HepG2 (cell line): Measurements from ENCODE around the gene RMI2. TPM values are rescaled to one million over a fixed set of nuclear protein-coding genes. Genes with fewer than 3 reads are reported as not detected.

ENCODE experiments used
- ARNT2 ChIP-seq: sonication (generic); formaldehyde crosslinking; IDR thresholded peaks from 2 replicates; pipeline ENCODE4 v1.8.0; 2022; ENCODE audit warnings: mild to moderate bottlenecking, low read depth, missing genetic modification reagents, moderate library complexity
- EP300 ChIP-seq, 3 experiments: sonication (generic) in 1 of 3; formaldehyde crosslinking in 1 of 3; IDR thresholded peaks; 2 replicates each; pipeline versions ENCODE4 v1.5.1 to v1.6.1; 2011 to 2020; ENCODE audit warnings: low read depth in 2 of 3, low read length in 2 of 3, borderline replicate concordance in 1 of 3, improper control_type of control experiment in 1 of 3, mild to moderate bottlenecking in 1 of 3, missing genetic modification reagents in 1 of 3, moderate library complexity in 1 of 3
- IKZF1 ChIP-seq: fragments of 450-650 bp; IDR thresholded peaks from 2 replicates; pipeline ENCODE4 v1.7.1; 2016
- KLF6 ChIP-seq: IDR thresholded peaks from 2 replicates; pipeline ENCODE4 v1.8.0; 2016; ENCODE audit warnings: missing biosample characterization, missing genetic modification reagents
- MAFG ChIP-seq: sonication (generic); formaldehyde crosslinking; IDR thresholded peaks from 2 replicates; pipeline ENCODE4 v1.5.1; 2020; ENCODE audit warnings: mild to moderate bottlenecking, missing genetic modification reagents
- MXD3 ChIP-seq: IDR thresholded peaks from 2 replicates; pipeline ENCODE4 v1.6.1; 2016; ENCODE audit warnings: mild to moderate bottlenecking, missing biosample characterization, missing genetic modification reagents
- NR2F1 ChIP-seq, 2 experiments: fragments of 450-650 bp in 1 of 2; formaldehyde crosslinking in 1 of 2; IDR thresholded peaks; 2 replicates each; pipeline versions ENCODE4 v1.5.0 to v1.6.1; 2016 to 2020; ENCODE audit warnings: mild to moderate bottlenecking in 1 of 2, missing compliant biosample characterization in 1 of 2, missing genetic modification reagents in 1 of 2, moderate library complexity in 1 of 2
- PBX3 ChIP-seq: sonication (generic); formaldehyde crosslinking; IDR thresholded peaks from 2 replicates; pipeline ENCODE4 v1.8.1; 2023; ENCODE audit warnings: missing genetic modification reagents, inconsistent platforms, borderline replicate concordance
- PHF5A ChIP-seq: IDR thresholded peaks from one replicate; pipeline ENCODE4 v1.6.1; 2018; ENCODE audit warnings: low read depth, missing genetic modification reagents; ENCODE audit not compliant: unreplicated experiment
- RAD51 ChIP-seq: fragments of 450-650 bp; IDR thresholded peaks from 2 replicates; pipeline ENCODE4 v1.6.1; 2016; ENCODE audit warnings: borderline replicate concordance
- RBAK ChIP-seq: sonication (generic); formaldehyde crosslinking; IDR thresholded peaks from 2 replicates; pipeline ENCODE4 v1.5.1; 2020; ENCODE audit warnings: mild to moderate bottlenecking, missing genetic modification reagents
- ZBTB34 ChIP-seq: sonication (generic); formaldehyde crosslinking; IDR thresholded peaks from 2 replicates; pipeline ENCODE4 v1.8.0; 2022; ENCODE audit warnings: mild to moderate bottlenecking, missing genetic modification reagents
- ZBTB4 ChIP-seq: sonication (generic); formaldehyde crosslinking; IDR thresholded peaks from 2 replicates; pipeline ENCODE4 v1.4.0; 2020; ENCODE audit warnings: missing genetic modification reagents, mild to moderate bottlenecking, borderline replicate concordance
- ZFYVE20 ChIP-seq: sonication (generic); formaldehyde crosslinking; IDR thresholded peaks from 2 replicates; pipeline ENCODE4 v1.8.0; 2023; ENCODE audit warnings: low read depth, mild to moderate bottlenecking, moderate library complexity, missing genetic modification reagents, borderline replicate concordance
- ZMYM2 ChIP-seq: sonication (generic); formaldehyde crosslinking; IDR thresholded peaks from 2 replicates; pipeline ENCODE4 v1.8.0; 2022; ENCODE audit warnings: mild to moderate bottlenecking, missing genetic modification reagents
- ZNF12 ChIP-seq: sonication (generic); formaldehyde crosslinking; IDR thresholded peaks from 2 replicates; pipeline ENCODE4 v1.5.0; 2020; ENCODE audit warnings: missing genetic modification reagents
- ZNF20 ChIP-seq: sonication (generic); formaldehyde crosslinking; IDR thresholded peaks from 2 replicates; pipeline ENCODE4 v1.4.0; 2020; ENCODE audit warnings: mild to moderate bottlenecking, moderate library complexity, missing genetic modification reagents
- ZNF235 ChIP-seq: sonication (generic); formaldehyde crosslinking; IDR thresholded peaks from 2 replicates; pipeline ENCODE4 v1.8.1; 2023; ENCODE audit warnings: mild to moderate bottlenecking, missing genetic modification reagents, borderline replicate concordance
- ZNF468 ChIP-seq: sonication (generic); formaldehyde crosslinking; IDR thresholded peaks from 2 replicates; pipeline ENCODE4 v1.8.0; 2022; ENCODE audit warnings: mild to moderate bottlenecking, moderate library complexity, missing genetic modification reagents
- ZNF580 ChIP-seq: IDR thresholded peaks from 2 replicates; pipeline ENCODE4 v1.6.1; 2016; ENCODE audit warnings: low read depth, borderline replicate concordance
- ZNF703 ChIP-seq: sonication (generic); formaldehyde crosslinking; IDR thresholded peaks from 2 replicates; pipeline ENCODE4 v1.5.1; 2020; ENCODE audit warnings: missing genetic modification reagents, mild to moderate bottlenecking, moderate library complexity, borderline replicate concordance
- ZNF768 ChIP-seq: sonication (generic); formaldehyde crosslinking; IDR thresholded peaks from 2 replicates; pipeline ENCODE4 v1.4.0; 2020; ENCODE audit warnings: missing genetic modification reagents
- ZNF839 ChIP-seq: sonication (generic); formaldehyde crosslinking; IDR thresholded peaks from 2 replicates; pipeline ENCODE4 v1.4.0; 2020; ENCODE audit warnings: missing genetic modification reagents, mild to moderate bottlenecking, borderline replicate concordance
- polyA plus RNA-seq, 8 experiments: library from polyadenylated mRNA; depleted of rRNA in 3 of 8; stranded (reverse) in 7 of 8; unstranded in 1 of 8; fragments of >200 nt; fragmentation: Illumina TruSeq in 4 of 8; extraction: Trizol in 4 of 8; gene quantifications; 2 replicates each; pipeline versions ENCODE4 v1.2.1 to v1.2.3, GENCODE V29; 2011 to 2016; ENCODE audit warnings: low read depth in 4 of 8, missing spikeins in 1 of 8, mixed read lengths in 1 of 8; ENCODE audit not compliant: insufficient read depth in 1 of 8
- total RNA-seq, 5 experiments: library from RNA; depleted of rRNA; stranded (reverse); fragments of >200 nt; fragmentation: Illumina TruSeq; extraction: Trizol; gene quantifications; 2 replicates each; pipeline ENCODE4 v1.2.3, GENCODE V29; 2016; ENCODE audit warnings: low read depth in 1 of 5

RMI2 gene
- total and polyA plus RNA-seq, 2 of the 13 experiments (the other 11 are each of a cell fraction or from before 2014, with no cell fraction given) = 24.5 to 55.7 TPM

GRCh38 chr16:11384956-11385586 is 39.8 kb downstream of the RMI2 start (continued):
- TF ChIP-seq ZNF235 (CRISPR knock-in tag) = peak; percentile 79; the same call in 1 of the 2 replicates
- TF ChIP-seq ZBTB4 (CRISPR knock-in tag) = peak; percentile 56; the same call in 1 of the 2 replicates
- no peak for TF ChIP-seq RAD51
- TF ChIP-seq ZMYM2 (CRISPR knock-in tag) = no peak
- TF ChIP-seq ZFYVE20 (CRISPR knock-in tag) = peak; percentile 67; the same call in 1 of the 2 replicates
- TF ChIP-seq EP300 (IDR thresholded peaks at IDR 0.05; ENCODE audit: low read depth in 2 of 2, low read length in 2 of 2) = no peak
- no peak for TF ChIP-seq EP300 (CRISPR knock-in tag; IDR thresholded peaks at IDR 0.05; ENCODE audit: borderline replicate concordance)
- TF ChIP-seq PHF5A (CRISPR knock-in tag) = no peak
- no peak for TF ChIP-seq ZNF20
- 0 out of 2 replicates have a peak, but pooled peaks have one; percentile 36 for TF ChIP-seq ZNF839 (CRISPR knock-in tag)
- TF ChIP-seq ZNF768 = no peak
- TF ChIP-seq NR2F1 (CRISPR knock-in tag; IDR thresholded peaks at IDR 0.05) = no peak
- TF ChIP-seq ZNF468 (CRISPR knock-in tag) = peak; percentile 26; the same call in 1 of the 2 replicates
- TF ChIP-seq ZNF703 (CRISPR knock-in tag) = no peak; the same call in 1 of the 2 replicates
- no peak for TF ChIP-seq ZNF580 (CRISPR knock-in tag)
- TF ChIP-seq IKZF1 = no peak
- no peak for TF ChIP-seq ARNT2 (CRISPR knock-in tag)
- TF ChIP-seq MAFG (CRISPR knock-in tag) = no peak; the same call in 1 of the 2 replicates
- TF ChIP-seq KLF6 (CRISPR knock-in tag) = no peak
- TF ChIP-seq MXD3 (CRISPR knock-in tag) = no peak
- TF ChIP-seq RBAK (CRISPR knock-in tag) = no peak
- TF ChIP-seq ZBTB34 (CRISPR knock-in tag) = no peak
- TF ChIP-seq PBX3 (CRISPR knock-in tag) = no peak
- TF ChIP-seq ZNF12 (CRISPR knock-in tag) = no peak
